HG02970 (cell line): ENCODE results near the gene CCND2.

ENCODE experiments used
- ATAC-seq: cut with Tn5 transposase; IDR thresholded peaks from one replicate; pipeline ENCODE4 v1.9.1; 2021; ENCODE audit warnings: mild to moderate bottlenecking, moderate library complexity, moderate number of reproducible peaks; ENCODE audit not compliant: unreplicated experiment, low FRiP score

The CCND2 gene

GRCh38 chr12:4256043-4256826 is 17.3 kb upstream of the CCND2 start:
- no peak for ATAC-seq

- no peak for ATAC-seq
These were observed 16.1 kb upstream of the CCND2 start for GRCh38 chr12:4257442-4257841.

GRCh38 chr12:4259099-4259498 is 14.5 kb upstream of the CCND2 start:
- ATAC-seq, result no peak

- no peak for ATAC-seq
These were observed 11.9 kb upstream of the CCND2 start for GRCh38 chr12:4261655-4262054.

- no peak for ATAC-seq
These were observed 8.3 kb upstream of the CCND2 start for GRCh38 chr12:4265280-4265679.

GRCh38 chr12:4266990-4267389 is 6.6 kb upstream of the CCND2 start:
- no peak for ATAC-seq

GRCh38 chr12:4267704-4268328 is 5.7 kb upstream of the CCND2 start:
- ATAC-seq, result no peak

GRCh38 chr12:4268329-4269181 is 5.0 kb upstream of the CCND2 start:
- ATAC-seq, result no peak

- ATAC-seq, result no peak
These were observed 4.1 kb upstream of the CCND2 start for GRCh38 chr12:4269279-4269991.

- ATAC-seq, result no peak
These were observed 3.3 kb upstream of the CCND2 start for GRCh38 chr12:4270016-4270830.

- no peak for ATAC-seq
These were observed 2.5 kb upstream of the CCND2 start for GRCh38 chr12:4270831-4271716.

- peak; percentile 41 for ATAC-seq
These were observed 1.7 kb upstream of the CCND2 start for GRCh38 chr12:4271717-4272423.

GRCh38 chr12:4272424-4273272 is 914 bp upstream of the CCND2 start:
- ATAC-seq, result peak; percentile 6

- no peak for ATAC-seq
These were observed 300 bp upstream of the CCND2 start for GRCh38 chr12:4273273-4273651.

GRCh38 chr12:4274396-4275015 is 944 bp downstream of the CCND2 start:
- ATAC-seq, result no peak

- no peak for ATAC-seq
These were observed 1.7 kb downstream of the CCND2 start for GRCh38 chr12:4275016-4275869.
